ENCODE results near the gene HMOX1.

Gene HMOX1

GRCh38 chr22:35380537-35381423, at the start of gene HMOX1:
TSS of gene HMOX1 (plus strand) at chr22:35381096. CDS start at chr22:35381174, 78 bp downstream.
- no peak for DNase-seq

GRCh38 chr22:35332278-35332677, 48.6 kb upstream of the HMOX1 start:
- no peak for DNase-seq

GRCh38 chr22:35333220-35333619, 47.7 kb upstream of the HMOX1 start:
- DNase-seq: no peak

- no peak for DNase-seq
Observed at GRCh38 chr22:35334004-35334403, 46.9 kb upstream of the HMOX1 start.

GRCh38 chr22:35335468-35335867, 45.4 kb upstream of the HMOX1 start:
- DNase-seq: no peak

- DNase-seq: no peak
Observed at GRCh38 chr22:35335936-35336781, 44.7 kb upstream of the HMOX1 start.

GRCh38 chr22:35337932-35338331, 43.0 kb upstream of the HMOX1 start:
- DNase-seq: no peak

- no peak for DNase-seq
Observed at GRCh38 chr22:35341090-35341874, 39.6 kb upstream of the HMOX1 start.

GRCh38 chr22:35342390-35342789, 38.5 kb upstream of the HMOX1 start:
- no peak for DNase-seq

GRCh38 chr22:35343664-35344550, 37.0 kb upstream of the HMOX1 start:
- no peak for DNase-seq

GRCh38 chr22:35344956-35345690, 35.8 kb upstream of the HMOX1 start:
- DNase-seq: no peak

GRCh38 chr22:35345808-35346505, 34.9 kb upstream of the HMOX1 start:
- DNase-seq: no peak

GRCh38 chr22:35346596-35347220, 34.2 kb upstream of the HMOX1 start:
- DNase-seq: no peak

GRCh38 chr22:35347462-35347861, 33.4 kb upstream of the HMOX1 start:
- no peak for DNase-seq

GRCh38 chr22:35348026-35348590, 32.8 kb upstream of the HMOX1 start:
- no peak for DNase-seq

GRCh38 chr22:35348703-35349102, 32.2 kb upstream of the HMOX1 start:
- DNase-seq: no peak

- no peak for DNase-seq
Observed at GRCh38 chr22:35349368-35349703, 31.6 kb upstream of the HMOX1 start.

GRCh38 chr22:35349704-35350538, 31.0 kb upstream of the HMOX1 start:
- DNase-seq: no peak

All from NCI-H1417 treated with DMSO at 0.1 percent for 48 hours (cell line).